Keratinocyte (primary cell): ENCODE measurements around the gene TBCD. TPM values are rescaled to one million over a fixed set of nuclear protein-coding genes. Genes with fewer than 3 reads are reported as not detected.
A peak's percentile ranks its signal among the peaks of the same experiment; 100 is the strongest.

Source experiments
- DNase-seq: peaks from one replicate; pipeline ENCODE4 v3.0.0-alpha.2; 2011; ENCODE audit warnings: low read depth, missing footprints, low spot score
- FAIRE-seq: peaks from 2 replicates; lab custom pipeline; 2011; peaks lifted over from hg19 to GRCh38; lab: Jason Lieb, UNC
- H2AFZ ChIP-seq: 2 replicates; pipeline ENCODE4 v1.6.0; 2012; ENCODE audit warnings: low read length, control low read depth, inconsistent platforms; ENCODE audit not compliant: control insufficient read depth
- H3K27ac ChIP-seq: 2 replicates; pipeline ENCODE4 v1.5.1; 2011; ENCODE audit warnings: low read length; ENCODE audit not compliant: control insufficient read depth, insufficient read depth
- H3K27me3 ChIP-seq: 3 replicates; pipeline ENCODE4 v1.6.0; 2011; ENCODE audit warnings: low read length; ENCODE audit not compliant: control insufficient read depth, insufficient read depth; ENCODE audit errors: extremely low read depth
- H3K36me3 ChIP-seq, 2 experiments: 2 replicates in 1 of 2; 3 replicates in 1 of 2; pipeline ENCODE4 v1.5.1; 2011; ENCODE audit warnings: low read length in 2 of 2, mild to moderate bottlenecking in 1 of 2; ENCODE audit not compliant: control insufficient read depth in 2 of 2, insufficient read depth in 2 of 2; ENCODE audit errors: extremely low read depth in 1 of 2
- H3K4me1 ChIP-seq: 3 replicates; pipeline ENCODE4 v1.5.1; 2011; ENCODE audit warnings: low read length; ENCODE audit not compliant: control insufficient read depth, insufficient read depth; ENCODE audit errors: extremely low read depth
- H3K4me2 ChIP-seq: 3 replicates; pipeline ENCODE4 v1.6.0; 2011; ENCODE audit warnings: low read depth, low read length; ENCODE audit not compliant: control insufficient read depth, insufficient read depth; ENCODE audit errors: extremely low read depth
- H3K4me3 ChIP-seq, 3 experiments: fragments of 200-600 bp in 1 of 3; sonication (generic) in 1 of 3; 2 replicates in 2 of 3; 3 replicates in 1 of 3; pipeline ENCODE4 v1.5.1; 2011 to 2016; ENCODE audit warnings: low read length in 3 of 3, mild to moderate bottlenecking in 3 of 3, control low read depth in 2 of 3, inconsistent platforms in 1 of 3, low read depth in 1 of 3, mixed read lengths in 1 of 3, mixed run types in 1 of 3, moderate library complexity in 1 of 3; ENCODE audit not compliant: control insufficient read depth in 2 of 3, insufficient read depth in 2 of 3; ENCODE audit errors: extremely low read depth in 1 of 3
- H3K79me2 ChIP-seq: 2 replicates; pipeline ENCODE4 v1.6.0; 2012; ENCODE audit warnings: low read length; ENCODE audit not compliant: control insufficient read depth, insufficient read depth
- H3K9ac ChIP-seq: 3 replicates; pipeline ENCODE4 v1.6.0; 2011; ENCODE audit warnings: low read length; ENCODE audit not compliant: control insufficient read depth, insufficient read depth; ENCODE audit errors: extremely low read depth
- H3K9me1 ChIP-seq: 3 replicates; pipeline ENCODE4 v1.6.0; 2011; ENCODE audit warnings: low read length; ENCODE audit not compliant: control insufficient read depth, insufficient read depth; ENCODE audit errors: extremely low read depth
- H3K9me3 ChIP-seq: 2 replicates; pipeline ENCODE4 v1.5.1; 2012; ENCODE audit warnings: low read depth, low read length; ENCODE audit not compliant: control insufficient read depth
- H4K20me1 ChIP-seq: 3 replicates; pipeline ENCODE4 v1.6.0; 2011; ENCODE audit warnings: low read length; ENCODE audit not compliant: control insufficient read depth, insufficient read depth; ENCODE audit errors: extremely low read depth
- EZH2 ChIP-seq: IDR thresholded peaks from one replicate; pipeline ENCODE4 v1.6.1; 2012; ENCODE audit warnings: inconsistent platforms, mild to moderate bottlenecking, low read length, moderate library complexity
- dilution Hi-C: fragments of 300-500 bp; cut with MboI; formaldehyde crosslinking; loops from one replicate; pipeline ENCODE4 v1.7.0; 2020; ENCODE audit warnings: low sequenced_read_pairs; ENCODE audit not compliant: extremely low pct_ligation_motif_present
- polyA minus RNA-seq, 3 experiments: library from RNA; depleted of rRNA, polyadenylated mRNA; stranded (reverse); fragments of >200 nt; gene quantifications; 1 replicate in 1 of 3; 2 replicates in 1 of 3; 3 replicates in 1 of 3; pipeline ENCODE4 v1.2.3, GENCODE V29; 2011
- polyA plus RNA-seq, 5 experiments: library from polyadenylated mRNA; depleted of rRNA in 3 of 5; stranded (reverse) in 3 of 5; stranded (forward) in 1 of 5; unstranded in 1 of 5; fragments of >200 nt; gene quantifications; 1 replicate in 1 of 5; 2 replicates in 3 of 5; 3 replicates in 1 of 5; pipeline versions ENCODE4 v1.2.1 to v1.2.3, GENCODE V29; 2011 to 2012; ENCODE audit warnings: missing spikeins in 2 of 5, low read depth in 1 of 5, low replicate concordance in 1 of 5
- TF ChIP-seq, protein P1 (sequence below), 3 experiments: IDR thresholded peaks in 1 of 3; conservative IDR thresholded peaks in 1 of 3; optimal IDR thresholded peaks in 1 of 3; 2 replicates in 2 of 3; 3 replicates in 1 of 3; pipeline versions ENCODE3 to v1.5.1; 2011; ENCODE audit warnings: low read length in 3 of 3, mild to moderate bottlenecking in 3 of 3, moderate library complexity in 2 of 3, control low read depth in 1 of 3, inconsistent platforms in 1 of 3; ENCODE audit not compliant: insufficient read depth in 2 of 3; ENCODE audit errors: extremely low read depth in 1 of 3

The TBCD gene
- polyA plus RNA-seq (30.1 to 51.5 TPM (median 36.2 TPM) in 3 replicates), polyA minus RNA-seq (63.0 to 138 TPM (median 81.3 TPM) in 3 replicates)
- polyA plus RNA-seq (2011; ENCODE audit: low read depth): 46.9 TPM
- polyA plus RNA-seq (2011; cell fraction: cytosol; rRNA removed): 27.0 and 48.2 TPM in 2 replicates
- 77.9 and 106 TPM in 2 replicates for polyA plus RNA-seq (2011; cell fraction: nucleus; rRNA removed)
- 49.2 and 75.3 TPM in 2 replicates for polyA plus RNA-seq (2012; ENCODE audit: low replicate concordance)
- 59.3 TPM for polyA minus RNA-seq (2011; cell fraction: cytosol; rRNA and poly(A)+ RNA removed)
- polyA minus RNA-seq (2011; cell fraction: nucleus; rRNA and poly(A)+ RNA removed): 47.8 and 67.7 TPM in 2 replicates

DNA sequence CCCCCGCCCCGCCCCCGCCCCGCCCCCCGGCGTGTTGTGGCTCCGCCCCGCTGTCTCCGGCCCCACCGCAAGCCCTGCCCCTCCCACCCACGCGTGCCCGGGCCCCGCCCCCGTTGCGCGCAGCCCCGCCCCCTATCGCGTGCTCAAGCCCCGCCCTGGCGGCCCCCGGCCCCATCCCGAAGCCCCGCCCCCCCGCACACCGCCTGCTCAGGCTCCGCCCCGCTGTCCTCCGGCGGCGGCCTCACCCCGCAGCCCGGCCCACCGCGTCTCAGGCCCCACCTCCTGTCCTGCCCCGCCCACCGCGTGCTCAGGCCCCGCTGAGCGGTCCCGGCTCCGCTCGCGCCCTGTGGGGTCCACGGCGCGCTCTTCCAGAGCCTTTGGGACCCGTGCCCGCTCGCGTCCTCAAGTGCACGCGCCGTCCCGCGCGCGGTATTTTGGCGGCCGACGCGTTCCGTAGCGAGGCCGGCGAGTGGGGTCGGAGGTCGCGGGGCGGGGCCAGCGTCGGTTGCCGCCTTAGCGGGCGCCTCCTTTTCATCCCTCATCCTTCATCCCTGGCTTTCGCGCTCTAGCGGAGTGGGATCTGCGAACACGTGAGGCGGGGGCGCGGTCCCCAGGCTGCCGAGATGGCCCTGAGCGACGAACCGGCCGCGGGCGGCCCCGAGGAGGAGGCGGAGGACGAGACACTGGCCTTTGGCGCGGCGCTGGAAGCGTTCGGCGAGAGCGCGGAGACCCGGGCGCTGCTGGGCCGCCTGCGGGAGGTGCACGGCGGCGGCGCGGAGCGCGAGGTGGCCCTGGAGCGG, at the start of gene TBCD:
TSS of gene TBCD (plus strand) at position 495 of the 800 bp plus-strand sequence. CDS start at position 624, 129 bp downstream.
- Histone ChIP-seq H3K4me2 (peak within 1 kb of the TSS; percentile 92), H3K27me3 (no peaks in the 10 kb centered on the region), H4K20me1 (no peaks in the 10 kb centered on the region), H3K9me1 (peaks cover 3% of the 10 kb centered on the region), H3K36me3 (peaks cover 0 to 7% of the 10 kb centered on the region in 2 experiments), H3K4me1 (peaks cover 26% of the 10 kb centered on the region), H3K4me3 (peak within 1 kb of the TSS; percentile 83 to 88 (median 85)), H3K9me3 (no peaks in the 10 kb centered on the region), H3K79me2 (peaks cover 24% of the 10 kb centered on the region), H3K9ac (peak within 1 kb of the TSS; percentile 79), H3K27ac (peak within 1 kb of the TSS; percentile 55), H2AFZ (peak within 1 kb of the TSS; percentile 73)
- FAIRE-seq (no peak), DNase-seq (no peak)
- dilution Hi-C loops: no loop called here
- TF ChIP-seq, protein P1, sequence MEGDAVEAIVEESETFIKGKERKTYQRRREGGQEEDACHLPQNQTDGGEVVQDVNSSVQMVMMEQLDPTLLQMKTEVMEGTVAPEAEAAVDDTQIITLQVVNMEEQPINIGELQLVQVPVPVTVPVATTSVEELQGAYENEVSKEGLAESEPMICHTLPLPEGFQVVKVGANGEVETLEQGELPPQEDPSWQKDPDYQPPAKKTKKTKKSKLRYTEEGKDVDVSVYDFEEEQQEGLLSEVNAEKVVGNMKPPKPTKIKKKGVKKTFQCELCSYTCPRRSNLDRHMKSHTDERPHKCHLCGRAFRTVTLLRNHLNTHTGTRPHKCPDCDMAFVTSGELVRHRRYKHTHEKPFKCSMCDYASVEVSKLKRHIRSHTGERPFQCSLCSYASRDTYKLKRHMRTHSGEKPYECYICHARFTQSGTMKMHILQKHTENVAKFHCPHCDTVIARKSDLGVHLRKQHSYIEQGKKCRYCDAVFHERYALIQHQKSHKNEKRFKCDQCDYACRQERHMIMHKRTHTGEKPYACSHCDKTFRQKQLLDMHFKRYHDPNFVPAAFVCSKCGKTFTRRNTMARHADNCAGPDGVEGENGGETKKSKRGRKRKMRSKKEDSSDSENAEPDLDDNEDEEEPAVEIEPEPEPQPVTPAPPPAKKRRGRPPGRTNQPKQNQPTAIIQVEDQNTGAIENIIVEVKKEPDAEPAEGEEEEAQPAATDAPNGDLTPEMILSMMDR (optimal IDR thresholded peaks at IDR 0.05 in 1 of 3, IDR thresholded peaks at IDR 0.05 in 1 of 3, conservative IDR thresholded peaks at IDR 0.05 in 1 of 3; ENCODE audit: extremely low read depth in 1 of 3, insufficient read depth in 2 of 3, low read length in 3 of 3): no peak
- no peak for TF ChIP-seq EZH2

GRCh38 chr17:82702231-82702927, 49.5 kb upstream of the TBCD start:
- dilution Hi-C loops: no loop called here
- no peak overlapping the region for H3K4me3 ChIP-seq
- TF ChIP-seq, protein P1 (optimal IDR thresholded peaks at IDR 0.05 in 1 of 3, IDR thresholded peaks at IDR 0.05 in 1 of 3, conservative IDR thresholded peaks at IDR 0.05 in 1 of 3; ENCODE audit: extremely low read depth in 1 of 3, insufficient read depth in 2 of 3, low read length in 3 of 3): no peak
- TF ChIP-seq EZH2: no peak
- H3K27ac ChIP-seq: peak overlapping the region; percentile 71
- no peaks in the 10 kb centered on the region for H4K20me1 ChIP-seq
- H3K9me3 ChIP-seq: no peaks in the 10 kb centered on the region
- peak overlapping the region; percentile 54 for H3K4me2 ChIP-seq
- H3K79me2 ChIP-seq: no peaks in the 10 kb centered on the region
- H2AFZ ChIP-seq: peak overlapping the region; percentile 75
- H3K4me1 ChIP-seq: peaks cover 14% of the 10 kb centered on the region
- H3K27me3 ChIP-seq: peaks cover 1% of the 10 kb centered on the region
- no peaks in the 10 kb centered on the region for H3K9me1 ChIP-seq
- no peak for DNase-seq
- H3K36me3 ChIP-seq: no peaks in the 10 kb centered on the region
- no peak for FAIRE-seq
- H3K9ac ChIP-seq: peak overlapping the region; percentile 55
